NCI-H146 (cell line): ENCODE results near the gene ADPRM.
"Not testable (repeated sequence)": the region's sequence is repeated elsewhere in the genome, so short reads cannot be mapped to it uniquely, and the experiment has no call there.

Experiments
- DNase-seq: peaks from one replicate; lab custom pipeline; 2025; lab: John Stamatoyannopoulos, UW

ADPRM gene

GRCh38 chr17:10699856-10700255 is 2.5 kb downstream of the ADPRM start:
- DNase-seq, result no peak

DNA sequence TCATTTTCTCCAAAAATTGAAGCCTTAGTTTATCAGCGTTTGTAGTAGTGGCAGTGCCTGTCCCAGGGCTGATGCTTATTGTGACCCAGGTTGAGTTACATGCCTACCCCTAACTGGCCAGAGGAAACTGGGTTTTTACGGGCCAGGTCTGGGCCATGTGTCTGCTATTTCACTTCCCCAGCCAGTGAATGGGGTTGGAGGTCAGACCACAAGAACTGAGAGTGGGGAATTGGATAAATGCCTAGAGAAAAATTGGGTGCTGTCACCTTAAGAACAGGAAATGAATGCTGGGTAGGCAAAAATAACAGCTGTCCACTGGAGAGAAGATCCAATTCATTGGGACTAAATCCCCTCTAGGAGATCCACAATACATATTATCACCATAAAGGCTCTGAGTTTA is 5.2 kb downstream of the ADPRM start:
- no peak for DNase-seq

DNA sequence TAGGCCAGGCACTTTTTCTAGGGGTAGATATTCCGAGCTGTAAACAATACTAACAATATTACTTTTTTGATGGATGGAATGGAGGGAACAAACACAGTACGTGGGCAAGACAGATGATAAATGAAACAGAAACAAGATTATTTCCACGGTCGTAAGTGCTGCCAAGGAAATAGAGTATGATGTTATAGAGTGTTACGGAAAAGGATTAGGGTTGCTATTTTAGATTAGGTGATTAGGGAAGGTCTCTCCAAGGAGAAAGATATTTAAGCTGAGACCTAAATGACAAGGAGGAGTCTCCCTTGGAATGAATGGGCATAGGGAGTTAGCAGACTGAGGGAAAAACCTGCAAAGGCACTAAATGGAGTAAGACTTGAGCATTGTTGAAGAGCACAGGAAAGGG is 8.3 kb downstream of the ADPRM start:
- DNase-seq, result no peak

DNA sequence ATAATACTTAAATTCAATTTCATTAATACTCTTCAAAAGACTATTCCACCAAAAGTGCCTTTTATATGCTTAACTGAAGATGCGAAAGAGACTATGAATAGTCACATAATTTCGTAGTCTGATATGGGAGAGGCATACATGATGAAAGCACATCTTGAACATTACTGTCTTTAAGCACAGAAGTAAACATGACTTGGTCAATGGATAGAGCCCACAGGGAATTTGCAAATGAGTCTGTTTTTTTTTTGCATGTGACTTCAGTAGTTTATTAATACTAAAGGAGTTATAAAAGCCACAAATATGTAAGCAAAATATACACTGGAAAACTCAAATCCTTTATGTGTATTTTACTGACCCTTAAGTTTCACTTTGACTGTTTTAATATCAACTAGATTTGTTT is 15.9 kb downstream of the ADPRM start:
- DNase-seq, result no peak

- DNase-seq, result no peak
Measured at GRCh38 chr17:10716218-10716617, 18.8 kb downstream of the ADPRM start.

DNA sequence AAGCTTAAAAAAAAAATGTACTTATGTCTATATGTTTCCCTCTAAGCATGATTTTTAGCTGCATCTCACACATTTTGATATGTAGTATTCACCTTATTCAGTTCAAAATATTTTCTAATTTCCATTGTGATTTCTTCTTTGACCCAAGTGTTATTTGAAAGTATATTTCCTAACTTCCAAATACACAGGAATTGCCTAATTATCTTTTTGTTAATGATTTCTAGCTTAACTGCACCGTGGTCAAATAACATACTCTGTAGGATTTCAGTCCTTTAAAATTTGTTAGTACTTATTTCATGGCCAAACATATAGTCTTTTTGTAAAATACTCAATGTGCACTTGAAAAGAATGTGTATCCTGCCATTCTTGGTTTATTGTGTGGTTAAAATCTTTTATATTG is 21.2 kb downstream of the ADPRM start:
- no peak for DNase-seq

DNA sequence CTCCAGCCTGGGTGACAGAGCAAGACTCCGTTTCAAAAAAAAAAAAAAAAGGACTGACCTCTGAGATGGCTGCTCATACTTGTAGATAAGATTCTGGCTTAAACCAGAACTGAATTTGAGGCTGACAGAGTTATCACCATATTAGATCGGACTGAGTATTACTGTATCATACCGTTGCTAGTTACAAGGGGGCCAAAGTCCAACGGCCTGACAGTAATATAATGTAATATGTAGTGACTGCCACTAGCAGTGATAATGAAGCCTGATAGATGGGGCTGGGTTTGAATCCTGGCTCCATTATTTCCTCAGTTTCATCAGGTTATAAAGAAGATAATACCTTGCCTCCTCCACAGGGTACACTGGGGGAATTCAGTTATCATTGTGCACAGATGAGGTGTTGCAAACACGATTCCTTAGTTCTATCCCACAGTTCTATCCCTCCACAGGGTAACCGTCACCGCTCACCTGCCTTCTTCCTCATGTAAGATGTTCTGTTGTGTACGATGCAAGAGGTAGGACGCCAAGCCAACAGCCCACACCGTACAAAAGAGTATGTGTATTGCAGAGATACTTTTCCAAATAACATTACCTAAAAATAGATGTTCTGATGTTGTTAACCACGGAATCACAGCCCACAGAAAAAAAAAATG is 27.3 kb downstream of the ADPRM start:
- DNase-seq, result no peak

GRCh38 chr17:10725262-10725661 is 27.9 kb downstream of the ADPRM start:
- DNase-seq, result no peak

GRCh38 chr17:10726196-10726595 is 28.8 kb downstream of the ADPRM start:
- DNase-seq, result no peak

DNA sequence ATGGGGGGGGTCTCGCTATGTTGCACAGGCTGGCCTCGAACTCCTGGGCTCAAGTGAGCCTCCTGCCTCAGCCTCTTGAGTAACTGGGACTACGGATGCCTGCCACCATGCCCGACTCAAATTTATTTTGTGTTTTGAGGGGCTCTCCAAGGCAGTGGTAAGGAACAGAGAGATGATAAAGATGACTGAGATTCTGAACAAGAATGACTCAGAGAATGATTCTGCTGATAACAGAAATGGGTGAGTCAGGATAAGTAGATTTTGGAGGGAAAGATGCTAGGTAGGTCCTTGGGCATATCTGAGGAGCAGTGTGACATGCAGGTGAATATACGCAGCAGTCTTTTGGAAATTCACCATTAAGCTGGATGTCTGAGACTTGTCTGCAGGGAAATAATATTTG is 29.8 kb downstream of the ADPRM start:
- DNase-seq, result no peak

- DNase-seq, result no peak
Measured at GRCh38 chr17:10728331-10728892, 31.0 kb downstream of the ADPRM start.

DNA sequence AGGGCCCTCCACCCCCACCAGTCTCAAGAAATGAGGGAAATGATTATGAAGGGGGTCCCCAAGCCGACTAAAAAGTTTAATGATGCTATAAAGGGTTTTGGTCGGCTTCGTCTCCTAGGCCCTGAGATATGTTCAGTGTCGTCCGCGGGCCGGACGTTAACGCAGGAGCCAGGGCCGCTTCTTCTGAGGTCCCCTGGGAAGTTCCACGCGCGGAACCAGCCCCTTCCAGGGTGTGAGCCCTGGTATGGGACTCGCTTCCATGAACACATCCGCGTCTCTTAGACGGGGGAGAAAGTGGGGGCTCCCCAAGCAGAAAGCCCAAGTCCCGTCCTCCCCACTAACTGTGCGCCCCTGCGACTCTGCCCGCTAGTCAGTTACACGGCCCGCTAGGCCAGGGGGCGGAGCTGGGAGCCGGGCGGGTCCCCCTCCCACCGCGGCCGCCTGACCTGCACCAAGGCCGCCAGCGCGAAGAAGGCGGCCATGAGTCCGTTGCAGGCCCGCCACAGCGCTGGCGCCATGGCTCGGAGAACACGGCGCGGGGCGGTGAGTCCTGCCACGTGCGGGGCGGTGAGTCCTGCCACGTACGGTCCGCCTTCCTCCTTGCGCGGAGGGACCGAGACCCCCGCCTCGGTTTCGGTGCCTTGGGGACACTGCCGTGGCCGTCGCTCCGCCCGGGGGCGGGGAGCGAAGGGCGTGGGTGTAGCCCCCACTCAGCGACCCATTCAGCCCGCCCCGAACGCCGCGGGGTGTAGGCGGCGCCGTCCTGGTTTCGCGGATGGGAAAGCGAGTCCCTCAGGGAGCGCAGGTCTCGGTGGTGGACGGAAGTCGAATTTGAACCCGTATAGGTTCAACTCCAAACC is 32.2 kb downstream of the ADPRM start, which contains the start of gene TMEM220:
Gene TMEM220 (minus strand): TSS at position 690 of the 860 bp plus-strand sequence. CDS start 172 bp downstream, at position 518.
- no peak for DNase-seq

GRCh38 chr17:10730247-10730646 is 32.9 kb downstream of the ADPRM start:
- not testable (repeated sequence) for DNase-seq

DNA sequence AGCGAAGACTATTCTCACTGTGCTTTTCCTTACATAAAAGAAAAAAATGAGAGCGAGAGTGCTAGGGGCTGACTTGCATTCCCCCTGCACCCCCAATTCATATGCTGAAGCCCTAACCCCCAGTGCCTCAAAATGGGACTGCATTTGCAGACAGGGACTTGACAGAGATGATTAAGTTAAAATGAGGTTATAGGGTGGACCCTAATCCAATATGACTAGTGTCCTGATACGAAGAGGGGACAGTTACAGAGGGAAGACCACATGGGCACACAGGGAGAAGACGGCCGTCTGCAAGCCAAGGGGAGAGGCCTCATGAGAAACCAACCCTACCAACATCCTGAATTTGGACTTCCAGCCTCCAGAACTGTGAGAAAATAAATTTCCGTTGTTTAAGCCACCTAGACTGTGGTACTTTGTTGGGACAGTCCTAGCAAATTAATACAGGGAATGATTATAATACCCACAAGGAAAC is 34.0 kb downstream of the ADPRM start:
- no peak for DNase-seq

GRCh38 chr17:10732121-10732520 is 34.7 kb downstream of the ADPRM start:
- not testable (repeated sequence) for DNase-seq

DNA sequence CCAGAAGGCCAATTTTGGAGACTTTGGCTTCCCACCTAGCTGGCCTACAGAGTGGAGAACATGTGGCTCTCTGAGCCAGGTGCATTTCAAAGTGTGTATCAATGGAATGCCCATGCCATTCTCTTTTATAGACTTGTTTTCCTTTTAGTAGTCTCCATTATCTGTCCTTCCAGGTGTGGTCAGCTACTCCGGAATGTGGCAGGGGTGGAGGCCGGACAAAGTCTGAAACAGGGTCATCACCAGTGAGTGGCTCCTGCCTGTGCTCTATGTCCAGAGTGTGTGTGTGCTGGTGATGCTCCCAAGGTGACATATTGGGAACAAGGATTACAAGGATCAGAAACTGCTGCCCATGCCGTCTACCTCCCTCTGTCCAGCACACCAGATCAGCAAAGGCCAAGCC is 36.3 kb downstream of the ADPRM start:
- no peak for DNase-seq

DNA sequence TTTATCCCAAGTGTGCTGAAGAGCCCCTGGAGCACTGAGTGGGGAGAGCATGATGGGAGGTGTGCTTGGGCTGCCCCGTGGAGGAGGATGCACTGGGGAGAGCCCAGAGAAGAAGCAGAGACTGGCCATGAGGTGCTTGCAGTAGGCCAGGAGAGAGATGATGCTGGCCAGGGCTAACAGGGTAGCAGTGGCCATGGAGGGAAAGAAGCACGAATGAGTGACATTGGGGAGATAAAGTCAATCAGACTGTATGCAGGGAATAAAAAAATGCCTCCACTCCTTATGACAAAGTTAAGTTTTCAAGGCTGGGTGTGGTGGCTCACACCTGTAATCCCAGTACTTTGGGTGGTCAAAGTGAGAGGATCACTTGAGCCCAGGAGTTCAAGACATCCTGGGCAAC is 37.9 kb downstream of the ADPRM start:
- no peak for DNase-seq

DNA sequence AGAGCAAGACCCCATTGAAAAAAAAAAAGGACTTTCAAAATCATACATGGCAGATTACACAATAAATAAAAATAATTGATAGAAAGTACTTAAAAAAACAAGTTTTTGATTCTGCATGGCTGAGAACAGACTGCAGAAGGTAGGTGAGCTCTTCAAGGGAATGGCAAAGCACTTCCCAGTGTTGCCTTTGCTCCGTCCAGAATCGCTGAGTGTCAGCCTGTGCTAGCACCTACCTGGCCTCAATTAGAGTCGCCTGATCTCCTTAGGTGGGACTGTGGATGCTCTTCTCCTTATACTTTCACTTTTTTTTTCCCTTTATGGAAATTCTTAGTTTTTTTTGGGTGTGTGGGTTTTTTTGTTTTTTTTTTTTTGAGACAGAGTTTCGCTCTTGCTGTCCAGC is 38.4 kb downstream of the ADPRM start:
- no peak for DNase-seq

DNA sequence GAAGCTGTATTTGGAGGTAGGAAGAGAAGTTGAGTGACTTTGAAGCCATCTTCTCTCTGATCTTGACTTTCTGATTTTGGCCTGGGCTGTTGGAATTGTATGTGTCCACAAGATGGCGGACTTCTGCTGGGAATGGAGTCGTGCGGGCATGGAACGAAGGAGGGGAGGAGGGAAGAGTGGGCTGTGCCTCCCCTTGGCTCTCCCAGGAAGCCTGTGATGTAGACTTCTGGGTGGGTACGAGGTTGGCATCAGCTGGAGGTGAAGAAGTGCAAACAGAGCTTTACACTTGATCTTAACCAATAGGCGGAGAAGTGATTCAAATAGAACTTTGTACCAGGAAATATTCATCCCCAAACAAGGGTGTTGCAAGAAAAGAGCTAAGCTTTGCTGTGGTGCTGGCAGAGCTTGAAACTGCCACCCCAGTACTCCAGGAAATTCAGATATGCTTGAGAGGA is 39.8 kb downstream of the ADPRM start:
- DNase-seq, result peak; percentile 11

DNA sequence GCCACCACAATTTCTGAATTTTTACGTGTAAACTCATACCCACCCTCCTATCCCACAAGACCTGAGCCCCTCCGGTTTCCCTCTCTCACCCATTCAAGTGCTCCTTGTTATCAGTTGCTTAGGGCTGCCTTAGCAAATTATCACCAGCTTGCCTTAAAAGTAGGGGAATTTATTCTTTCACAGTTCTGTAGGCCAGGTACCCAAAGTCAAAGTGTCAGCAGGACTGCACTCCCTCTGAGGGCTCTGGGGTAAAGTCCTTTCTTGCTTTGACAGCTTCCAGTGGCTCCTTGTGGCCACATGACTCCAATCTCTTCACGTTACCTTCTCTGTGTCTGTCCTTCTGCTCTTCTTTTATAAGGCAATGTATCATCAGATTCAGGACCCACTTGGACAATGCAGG is 40.3 kb downstream of the ADPRM start:
- DNase-seq, result no peak

GRCh38 chr17:10738521-10739258 is 41.3 kb downstream of the ADPRM start:
- DNase-seq, result no peak

GRCh38 chr17:10739386-10739785 is 42.0 kb downstream of the ADPRM start:
- no peak for DNase-seq
